Measurements from ENCODE around the gene LGR4.

LGR4 gene

GRCh38 chr11:27485930-27486773, 13.6 kb upstream of the LGR4 start:
- Histone ChIP-seq H3K9ac (ENCODE audit: low read depth, low read length) (no peak overlapping the region), H3K36me3 (ENCODE audit: control insufficient read depth, insufficient read depth, low read length) (peaks cover 15% of the 10 kb centered on the region), H3K4me1 (ENCODE audit: control insufficient read depth, insufficient read depth, low read length) (peaks cover 7% of the 10 kb centered on the region; the same call in 1 of the 2 replicates), H3K27ac (ENCODE audit: low read depth, low read length) (no peak overlapping the region), H3K27me3 (ENCODE audit: control insufficient read depth, insufficient read depth, low read length) (no peaks in the 10 kb centered on the region), H3K4me3 (ENCODE audit: low read depth, low read length) (no peak overlapping the region), H3K9me3 (ENCODE audit: control insufficient read depth, insufficient read depth, low read length) (peaks cover 6% of the 10 kb centered on the region; the same call in 1 of the 2 replicates)

DNA sequence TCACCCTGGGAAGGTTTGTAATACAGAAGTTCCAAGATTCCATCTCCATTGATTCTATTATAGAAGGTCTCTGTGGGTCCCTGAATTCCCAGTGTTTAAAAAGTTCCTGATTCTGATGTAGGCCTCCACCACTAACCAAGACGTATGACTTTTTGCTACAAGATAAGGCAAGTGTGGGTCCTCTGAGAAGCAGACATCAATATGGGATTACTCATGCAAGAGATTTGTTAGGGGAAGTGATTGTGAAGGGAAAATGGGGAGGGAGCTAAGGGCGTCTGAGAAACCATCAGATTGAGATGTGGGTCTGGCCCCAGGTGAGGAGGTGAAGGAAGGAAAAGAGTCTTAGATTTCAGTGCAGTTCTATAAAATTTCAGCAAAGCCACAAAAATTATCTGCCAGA, 10.2 kb upstream of the LGR4 start:
- Histone ChIP-seq H3K4me3 (ENCODE audit: low read depth, low read length) (no peak overlapping the region), H3K36me3 (ENCODE audit: control insufficient read depth, insufficient read depth, low read length) (no peaks in the 10 kb centered on the region), H3K9ac (ENCODE audit: low read depth, low read length) (no peak overlapping the region), H3K9me3 (ENCODE audit: control insufficient read depth, insufficient read depth, low read length) (no peaks in the 10 kb centered on the region), H3K27ac (ENCODE audit: low read depth, low read length) (no peak overlapping the region), H3K27me3 (ENCODE audit: control insufficient read depth, insufficient read depth, low read length) (no peaks in the 10 kb centered on the region), H3K4me1 (ENCODE audit: control insufficient read depth, insufficient read depth, low read length) (peaks cover 7% of the 10 kb centered on the region; the same call in 1 of the 2 replicates)

DNA sequence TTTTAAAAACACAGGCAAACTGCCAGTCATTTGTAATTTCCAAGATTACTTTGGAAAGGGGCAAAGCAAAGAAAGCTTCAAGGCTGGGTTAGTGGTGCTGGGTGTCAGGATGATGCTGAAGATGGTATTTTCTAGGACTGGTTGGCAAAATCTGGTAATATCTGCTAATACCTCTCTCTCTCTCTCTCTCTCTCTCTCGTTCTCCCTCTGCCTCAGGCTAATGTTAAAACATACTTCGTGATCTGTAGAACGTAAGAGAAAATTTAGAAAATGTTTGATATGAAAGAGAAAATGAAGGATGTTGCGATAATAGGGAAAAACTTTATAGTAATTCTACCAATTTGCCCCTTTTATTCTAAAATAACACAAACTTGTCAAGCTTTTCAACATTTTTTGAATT, 9.4 kb upstream of the LGR4 start:
- Histone ChIP-seq H3K27ac (ENCODE audit: low read depth, low read length) (no peak overlapping the region), H3K4me1 (ENCODE audit: control insufficient read depth, insufficient read depth, low read length) (peaks cover 7% of the 10 kb centered on the region; the same call in 1 of the 2 replicates), H3K9me3 (ENCODE audit: control insufficient read depth, insufficient read depth, low read length) (no peaks in the 10 kb centered on the region), H3K36me3 (ENCODE audit: control insufficient read depth, insufficient read depth, low read length) (no peaks in the 10 kb centered on the region), H3K4me3 (ENCODE audit: low read depth, low read length) (no peak overlapping the region), H3K9ac (ENCODE audit: low read depth, low read length) (no peak overlapping the region), H3K27me3 (ENCODE audit: control insufficient read depth, insufficient read depth, low read length) (no peaks in the 10 kb centered on the region)

- no peak overlapping the region for H3K4me3 ChIP-seq (ENCODE audit: low read depth, low read length)
- H3K36me3 ChIP-seq (ENCODE audit: control insufficient read depth, insufficient read depth, low read length): no peaks in the 10 kb centered on the region
- H3K9ac ChIP-seq (ENCODE audit: low read depth, low read length): no peak overlapping the region
- H3K27ac ChIP-seq (ENCODE audit: low read depth, low read length): no peak overlapping the region
- H3K4me1 ChIP-seq (ENCODE audit: control insufficient read depth, insufficient read depth, low read length): peaks cover 8% of the 10 kb centered on the region
- no peaks in the 10 kb centered on the region for H3K9me3 ChIP-seq (ENCODE audit: control insufficient read depth, insufficient read depth, low read length)
- no peaks in the 10 kb centered on the region for H3K27me3 ChIP-seq (ENCODE audit: control insufficient read depth, insufficient read depth, low read length)
These were observed 5.2 kb upstream of the LGR4 start for GRCh38 chr11:27477831-27478230.

GRCh38 chr11:27477243-27477642, 4.7 kb upstream of the LGR4 start:
- Histone ChIP-seq H3K36me3 (ENCODE audit: control insufficient read depth, insufficient read depth, low read length) (no peaks in the 10 kb centered on the region), H3K9me3 (ENCODE audit: control insufficient read depth, insufficient read depth, low read length) (no peaks in the 10 kb centered on the region), H3K27ac (ENCODE audit: low read depth, low read length) (no peak overlapping the region), H3K4me3 (ENCODE audit: low read depth, low read length) (no peak overlapping the region), H3K4me1 (ENCODE audit: control insufficient read depth, insufficient read depth, low read length) (peaks cover 6% of the 10 kb centered on the region), H3K9ac (ENCODE audit: low read depth, low read length) (no peak overlapping the region), H3K27me3 (ENCODE audit: control insufficient read depth, insufficient read depth, low read length) (no peaks in the 10 kb centered on the region)

- H3K4me1 ChIP-seq (ENCODE audit: control insufficient read depth, insufficient read depth, low read length): peaks cover 6% of the 10 kb centered on the region
- no peak overlapping the region for H3K9ac ChIP-seq (ENCODE audit: low read depth, low read length)
- no peak overlapping the region for H3K4me3 ChIP-seq (ENCODE audit: low read depth, low read length)
- no peaks in the 10 kb centered on the region for H3K9me3 ChIP-seq (ENCODE audit: control insufficient read depth, insufficient read depth, low read length)
- no peak overlapping the region for H3K27ac ChIP-seq (ENCODE audit: low read depth, low read length)
- no peaks in the 10 kb centered on the region for H3K36me3 ChIP-seq (ENCODE audit: control insufficient read depth, insufficient read depth, low read length)
- no peaks in the 10 kb centered on the region for H3K27me3 ChIP-seq (ENCODE audit: control insufficient read depth, insufficient read depth, low read length)
These were observed 3.0 kb upstream of the LGR4 start for GRCh38 chr11:27475622-27476021.

DNA sequence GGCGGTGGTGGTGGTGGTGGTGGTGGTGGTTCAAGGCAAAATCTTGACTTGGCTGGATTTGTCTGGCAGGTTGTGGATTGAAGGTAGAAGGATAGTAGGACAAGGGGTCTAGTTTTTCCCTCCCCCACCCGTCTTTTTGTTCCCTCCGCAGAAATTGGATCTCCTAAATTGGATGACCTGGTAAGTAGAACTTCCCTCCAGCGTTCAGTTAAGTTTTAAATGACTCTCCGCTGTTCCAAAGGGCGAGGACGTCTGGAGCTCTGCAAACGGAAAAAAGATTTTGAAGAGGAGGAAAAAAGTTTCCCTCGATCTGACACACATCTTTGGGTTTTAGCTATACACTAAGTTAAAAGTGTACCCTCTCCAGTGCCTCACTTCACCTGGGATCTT, 422 bp upstream of the LGR4 start:
- H3K9me3 ChIP-seq (ENCODE audit: control insufficient read depth, insufficient read depth, low read length): no peaks in the 10 kb centered on the region
- H3K27me3 ChIP-seq (ENCODE audit: control insufficient read depth, insufficient read depth, low read length): no peaks in the 10 kb centered on the region
- no peaks in the 10 kb centered on the region for H3K36me3 ChIP-seq (ENCODE audit: control insufficient read depth, insufficient read depth, low read length)
- no peak overlapping the region; the same call in 1 of the 2 replicates for H3K9ac ChIP-seq (ENCODE audit: low read depth, low read length)
- peak overlapping the region; percentile 67 for H3K27ac ChIP-seq (ENCODE audit: low read depth, low read length)
- H3K4me1 ChIP-seq (ENCODE audit: control insufficient read depth, insufficient read depth, low read length): peaks cover 31% of the 10 kb centered on the region
- H3K4me3 ChIP-seq (ENCODE audit: low read depth, low read length): peak overlapping the region; percentile 58

DNA sequence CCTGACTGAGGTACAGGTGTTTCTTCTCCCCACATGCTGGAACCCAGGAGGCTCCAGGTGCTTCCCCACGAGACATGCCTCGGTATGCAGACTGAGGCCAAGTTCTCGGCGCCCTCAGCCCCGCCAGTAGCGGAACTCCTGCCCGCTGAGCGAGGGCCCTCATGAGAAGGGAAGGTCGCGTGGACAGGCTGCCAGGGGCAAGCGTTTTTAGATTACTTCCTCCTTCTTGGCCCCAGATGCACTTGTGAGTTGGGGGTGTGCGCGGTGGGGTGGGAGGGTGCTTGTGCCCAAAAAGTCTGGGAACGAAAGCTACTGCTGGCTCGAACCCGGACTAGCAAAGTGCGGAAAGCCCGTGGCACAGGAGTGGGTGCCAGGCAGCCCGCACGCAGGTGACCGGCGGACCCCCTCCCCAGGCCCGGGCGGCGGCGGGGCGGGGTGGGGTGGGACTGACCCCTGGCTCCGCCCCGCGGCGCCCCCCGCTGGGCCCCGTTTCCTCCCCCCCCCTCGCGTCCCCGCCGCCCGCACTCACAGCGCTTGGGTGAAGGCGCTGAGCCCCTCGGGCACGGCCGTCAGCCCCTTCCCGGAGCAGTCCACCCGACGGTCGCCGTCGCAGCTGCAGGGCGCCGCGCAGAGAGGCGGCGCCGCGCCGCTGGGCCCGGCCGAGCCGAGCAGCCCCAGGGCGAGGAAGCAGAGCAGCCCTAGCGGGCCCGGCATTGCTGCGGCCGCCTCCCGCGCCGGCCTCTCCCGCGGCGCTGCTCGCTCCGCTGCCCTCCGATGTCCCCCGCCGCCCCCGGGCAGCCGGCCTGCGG, 797 bp downstream of the LGR4 start:
- H3K4me1 ChIP-seq (ENCODE audit: control insufficient read depth, insufficient read depth, low read length): peaks cover 31% of the 10 kb centered on the region
- peak overlapping the region; percentile 91 for H3K27ac ChIP-seq (ENCODE audit: low read depth, low read length)
- peak overlapping the region; percentile 84 for H3K4me3 ChIP-seq (ENCODE audit: low read depth, low read length)
- peak overlapping the region; percentile 83 for H3K9ac ChIP-seq (ENCODE audit: low read depth, low read length)
- H3K36me3 ChIP-seq (ENCODE audit: control insufficient read depth, insufficient read depth, low read length): no peaks in the 10 kb centered on the region
- no peaks in the 10 kb centered on the region for H3K27me3 ChIP-seq (ENCODE audit: control insufficient read depth, insufficient read depth, low read length)
- H3K9me3 ChIP-seq (ENCODE audit: control insufficient read depth, insufficient read depth, low read length): no peaks in the 10 kb centered on the region

- peak overlapping the region; percentile 61 for H3K9ac ChIP-seq (ENCODE audit: low read depth, low read length)
- H3K27me3 ChIP-seq (ENCODE audit: control insufficient read depth, insufficient read depth, low read length): no peaks in the 10 kb centered on the region
- no peaks in the 10 kb centered on the region for H3K9me3 ChIP-seq (ENCODE audit: control insufficient read depth, insufficient read depth, low read length)
- H3K4me3 ChIP-seq (ENCODE audit: low read depth, low read length): peak overlapping the region; percentile 84
- H3K4me1 ChIP-seq (ENCODE audit: control insufficient read depth, insufficient read depth, low read length): peaks cover 36% of the 10 kb centered on the region
- H3K27ac ChIP-seq (ENCODE audit: low read depth, low read length): peak overlapping the region; percentile 46
- no peaks in the 10 kb centered on the region for H3K36me3 ChIP-seq (ENCODE audit: control insufficient read depth, insufficient read depth, low read length)
These were observed 1.6 kb downstream of the LGR4 start for GRCh38 chr11:27470826-27471588.

GRCh38 chr11:27470166-27470565, 2.4 kb downstream of the LGR4 start:
- Histone ChIP-seq H3K9me3 (ENCODE audit: control insufficient read depth, insufficient read depth, low read length) (no peaks in the 10 kb centered on the region), H3K27me3 (ENCODE audit: control insufficient read depth, insufficient read depth, low read length) (no peaks in the 10 kb centered on the region), H3K4me3 (ENCODE audit: low read depth, low read length) (peak overlapping the region; percentile 84), H3K4me1 (ENCODE audit: control insufficient read depth, insufficient read depth, low read length) (peaks cover 45% of the 10 kb centered on the region), H3K27ac (ENCODE audit: low read depth, low read length) (no peak overlapping the region), H3K9ac (ENCODE audit: low read depth, low read length) (no peak overlapping the region), H3K36me3 (ENCODE audit: control insufficient read depth, insufficient read depth, low read length) (no peaks in the 10 kb centered on the region)

Data from HUES48 (cell line).